ENCODE data around the gene CLDN5. TPM values are rescaled to one million over a fixed set of nuclear protein-coding genes. Genes with fewer than 3 reads are reported as not detected.

Gene CLDN5
- polyA plus RNA-seq, 1 donor from 2014 or later = 0.66 TPM

- TF ChIP-seq EP300 (conservative IDR thresholded peaks at IDR 0.05; ENCODE audit: poor library complexity, severe bottlenecking) = no peak
- TF ChIP-seq POLR2AphosphoS5 (IDR thresholded peaks at IDR 0.05) = no peak
- no peak for TF ChIP-seq CTCF (IDR thresholded peaks at IDR 0.05; ENCODE audit: poor library complexity, severe bottlenecking)
- TF ChIP-seq REST (IDR thresholded peaks at IDR 0.05; ENCODE audit: borderline replicate concordance) = no peak
- TF ChIP-seq EZH2 (IDR thresholded peaks at IDR 0.05; ENCODE audit: borderline replicate concordance, insufficient read depth, low read length, poor library complexity, severe bottlenecking) = no peak
- no peak for TF ChIP-seq SMC3 (conservative IDR thresholded peaks at IDR 0.05; ENCODE audit: poor library complexity)
- TF ChIP-seq MXI1 (conservative IDR thresholded peaks at IDR 0.05; ENCODE audit: poor library complexity, severe bottlenecking) = no peak
- no peak for TF ChIP-seq RAD21 (conservative IDR thresholded peaks at IDR 0.05)
- TF ChIP-seq TAF1 (IDR thresholded peaks at IDR 0.05; ENCODE audit: low read depth) = no peak
Measured at GRCh38 chr22:19497245-19497644, 27.0 kb downstream of the CLDN5 start.

GRCh38 chr22:19496324-19496630 lies 27.9 kb downstream of the CLDN5 start:
- Histone ChIP-seq H3F3A (ENCODE audit: insufficient read depth, low read length, poor library complexity, severe bottlenecking) (no peaks in the 10 kb centered on the region), H3K79me2 (replicated peaks; ENCODE audit: insufficient read depth, low read length) (no peaks in the 10 kb centered on the region), H3K4me2 (ENCODE audit: low read length) (no peak overlapping the region), H3K9me3 (ENCODE audit: low read length) (no peaks in the 10 kb centered on the region), H3K36me3 (ENCODE audit: insufficient read depth, low read length) (no peaks in the 10 kb centered on the region), H4K20me1 (ENCODE audit: insufficient read depth) (no peaks in the 10 kb centered on the region), H3K4me3 (ENCODE audit: low read length) (no peak overlapping the region), H3K27ac (ENCODE audit: low read length) (no peak overlapping the region), H3K9me2 (ENCODE audit: insufficient read depth, low read length) (no peaks in the 10 kb centered on the region), H3K27me3 (ENCODE audit: insufficient read depth, low read depth, low read length) (no peaks in the 10 kb centered on the region), H2AFZ (ENCODE audit: low read depth, low read length) (no peak overlapping the region), H3K9ac (ENCODE audit: low read length) (no peak overlapping the region)
- TF ChIP-seq RAD21 (conservative IDR thresholded peaks at IDR 0.05) (no peak), MXI1 (conservative IDR thresholded peaks at IDR 0.05; ENCODE audit: poor library complexity, severe bottlenecking) (no peak), EP300 (conservative IDR thresholded peaks at IDR 0.05; ENCODE audit: poor library complexity, severe bottlenecking) (no peak), REST (IDR thresholded peaks at IDR 0.05; ENCODE audit: borderline replicate concordance) (no peak), CTCF (IDR thresholded peaks at IDR 0.05; ENCODE audit: poor library complexity, severe bottlenecking) (no peak), TAF1 (IDR thresholded peaks at IDR 0.05; ENCODE audit: low read depth) (no peak), SMC3 (conservative IDR thresholded peaks at IDR 0.05; ENCODE audit: poor library complexity) (no peak), POLR2AphosphoS5 (IDR thresholded peaks at IDR 0.05) (no peak), EZH2 (IDR thresholded peaks at IDR 0.05; ENCODE audit: borderline replicate concordance, insufficient read depth, low read length, poor library complexity, severe bottlenecking) (no peak)

More at GRCh38 chr22:19497245-19497644, 27.0 kb downstream of the CLDN5 start:
- H2AFZ ChIP-seq (ENCODE audit: low read depth, low read length) = no peak overlapping the region
- no peaks in the 10 kb centered on the region for H3K79me2 ChIP-seq (replicated peaks; ENCODE audit: insufficient read depth, low read length)
- no peaks in the 10 kb centered on the region for H3K27me3 ChIP-seq (ENCODE audit: insufficient read depth, low read depth, low read length)
- no peak overlapping the region for H3K4me2 ChIP-seq (ENCODE audit: low read length)
- no peaks in the 10 kb centered on the region for H3K9me2 ChIP-seq (ENCODE audit: insufficient read depth, low read length)
- H3K27ac ChIP-seq (ENCODE audit: low read length) = no peak overlapping the region
- no peaks in the 10 kb centered on the region for H4K20me1 ChIP-seq (ENCODE audit: insufficient read depth)
- no peak overlapping the region for H3K4me3 ChIP-seq (ENCODE audit: low read length)
- no peak overlapping the region for H3K9ac ChIP-seq (ENCODE audit: low read length)
- H3K9me3 ChIP-seq (ENCODE audit: low read length) = no peaks in the 10 kb centered on the region
- no peaks in the 10 kb centered on the region for H3F3A ChIP-seq (ENCODE audit: insufficient read depth, low read length, poor library complexity, severe bottlenecking)
- H3K36me3 ChIP-seq (ENCODE audit: insufficient read depth, low read length) = no peaks in the 10 kb centered on the region
